ENCODE measurements around the gene MAP1B.

MAP1B gene

DNA sequence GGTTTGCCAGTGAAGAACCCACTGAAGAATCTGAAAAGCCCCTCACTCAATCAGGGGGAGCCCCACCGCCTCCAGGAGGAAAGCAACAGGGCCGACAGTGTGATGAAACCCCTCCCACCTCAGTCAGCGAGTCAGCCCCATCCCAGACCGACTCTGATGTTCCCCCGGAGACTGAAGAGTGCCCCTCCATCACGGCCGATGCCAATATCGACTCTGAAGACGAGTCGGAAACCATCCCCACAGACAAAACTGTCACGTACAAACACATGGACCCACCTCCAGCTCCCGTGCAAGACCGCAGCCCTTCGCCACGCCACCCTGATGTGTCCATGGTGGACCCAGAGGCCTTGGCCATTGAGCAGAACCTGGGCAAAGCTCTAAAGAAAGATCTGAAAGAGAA lies 92.4 kb downstream of the MAP1B start:
- DNase-seq = no peak

DNA sequence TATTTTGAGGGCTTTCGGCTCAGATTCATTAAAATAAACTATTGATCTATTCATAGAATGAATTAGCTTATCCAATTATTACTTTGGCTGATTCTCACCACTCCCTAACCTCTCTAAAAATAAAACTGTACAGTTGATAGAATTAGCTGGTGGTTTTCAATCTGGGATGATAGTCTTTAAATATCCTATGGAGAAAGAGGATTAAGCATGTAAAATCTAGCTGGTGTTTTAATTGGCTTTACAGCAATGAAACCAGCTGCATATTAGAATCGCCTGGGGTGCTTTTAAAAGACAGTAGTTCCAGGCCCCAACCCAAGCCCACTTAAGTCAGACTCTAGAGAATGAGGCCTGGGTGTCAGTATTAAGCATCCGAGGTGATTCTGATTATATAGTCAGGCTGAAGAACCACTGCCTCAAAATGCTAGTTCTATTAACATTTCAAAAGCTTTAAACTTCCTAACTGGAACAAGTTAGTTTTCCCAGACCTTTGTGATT lies 95.1 kb downstream of the MAP1B start:
- DNase-seq = no peak

DNA sequence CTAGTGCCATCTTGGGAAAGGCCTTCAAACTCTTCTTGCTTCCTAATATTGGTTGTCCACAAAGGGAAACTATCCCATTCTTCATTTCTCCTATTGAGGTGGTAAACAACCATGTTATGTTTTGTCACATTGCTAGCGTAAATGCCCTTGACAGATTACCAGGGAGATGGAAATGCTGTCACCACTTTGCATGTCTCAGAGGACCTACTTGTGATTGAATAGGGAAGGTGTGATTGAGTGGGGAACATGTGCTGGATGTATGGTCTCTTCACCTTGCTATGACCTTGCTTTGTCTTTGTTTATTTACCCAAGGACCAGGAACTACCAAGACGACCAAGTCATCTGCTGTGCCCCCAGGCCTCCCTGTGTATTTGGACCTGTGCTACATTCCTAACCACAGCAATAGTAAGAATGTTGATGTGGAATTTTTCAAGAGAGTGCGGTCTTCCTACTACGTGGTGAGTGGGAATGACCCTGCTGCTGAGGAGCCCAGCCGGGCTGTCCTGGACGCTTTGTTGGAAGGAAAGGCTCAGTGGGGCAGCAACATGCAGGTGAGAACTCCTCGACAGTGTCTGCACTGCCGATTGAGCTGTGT lies 96.1 kb downstream of the MAP1B start:
- no peak for DNase-seq

DNA sequence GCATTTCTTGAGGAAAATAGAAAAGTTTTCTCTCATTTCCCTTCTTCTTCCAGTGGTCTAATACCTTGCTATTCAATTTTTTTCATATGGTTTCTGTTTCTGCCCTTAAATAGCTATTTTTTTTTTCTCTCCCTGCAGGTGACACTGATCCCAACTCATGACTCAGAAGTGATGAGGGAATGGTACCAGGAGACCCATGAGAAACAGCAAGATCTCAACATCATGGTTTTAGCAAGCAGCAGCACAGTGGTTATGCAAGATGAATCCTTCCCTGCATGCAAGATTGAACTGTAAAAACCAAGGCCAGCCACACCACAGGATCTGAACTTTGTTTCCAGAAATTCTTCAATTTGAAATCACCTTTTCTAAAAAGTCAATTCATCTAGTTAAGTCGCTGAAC lies 97.7 kb downstream of the MAP1B start:
- DNase-seq = no peak

DNA sequence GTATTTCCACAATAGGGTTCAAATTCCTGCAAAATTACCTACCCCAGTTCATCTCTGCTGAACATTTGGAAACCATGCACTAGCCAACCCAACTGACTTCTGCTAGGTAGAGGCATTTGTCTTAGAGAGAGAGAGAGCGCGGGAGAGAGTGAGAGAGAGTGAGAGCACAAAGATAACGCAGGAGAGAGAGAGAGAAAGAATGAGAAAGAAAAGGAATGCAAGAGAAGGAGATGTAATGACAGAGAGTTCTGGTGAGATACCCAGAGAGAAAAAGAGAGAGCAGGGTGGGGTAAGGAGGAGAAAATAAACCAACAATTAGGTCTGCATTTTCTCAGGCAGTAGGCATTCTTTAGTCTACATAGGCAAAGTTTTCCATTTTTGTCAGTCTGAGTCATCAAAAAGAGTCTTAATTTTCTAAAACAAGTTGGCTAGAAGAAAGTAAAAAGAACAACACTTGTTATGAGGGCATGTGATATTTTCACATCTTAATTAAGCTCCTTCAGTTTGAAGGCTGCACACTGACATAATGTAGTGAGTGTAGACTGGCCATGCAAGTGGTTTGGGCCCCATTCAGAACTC lies 98.2 kb downstream of the MAP1B start:
- DNase-seq = no peak

DNA sequence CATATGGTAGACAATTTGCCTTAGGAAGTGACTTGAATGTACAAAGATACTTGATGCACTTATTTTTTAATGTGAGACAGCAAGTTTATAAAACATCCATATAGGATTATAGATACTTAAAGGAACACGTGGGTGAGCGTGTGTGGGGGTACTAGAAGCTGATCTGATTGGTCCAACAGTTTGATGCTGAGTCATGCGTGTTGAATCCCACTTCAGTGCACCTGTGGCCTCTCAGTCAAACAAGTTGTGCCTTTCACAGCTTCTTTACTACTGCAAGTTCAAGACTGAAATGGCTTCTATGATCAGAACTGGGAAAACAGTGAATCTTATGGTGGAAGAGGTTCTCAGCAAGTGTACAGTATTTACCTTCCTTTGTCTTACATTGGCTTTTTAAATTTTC lies 98.9 kb downstream of the MAP1B start:
- no peak for DNase-seq

DNA sequence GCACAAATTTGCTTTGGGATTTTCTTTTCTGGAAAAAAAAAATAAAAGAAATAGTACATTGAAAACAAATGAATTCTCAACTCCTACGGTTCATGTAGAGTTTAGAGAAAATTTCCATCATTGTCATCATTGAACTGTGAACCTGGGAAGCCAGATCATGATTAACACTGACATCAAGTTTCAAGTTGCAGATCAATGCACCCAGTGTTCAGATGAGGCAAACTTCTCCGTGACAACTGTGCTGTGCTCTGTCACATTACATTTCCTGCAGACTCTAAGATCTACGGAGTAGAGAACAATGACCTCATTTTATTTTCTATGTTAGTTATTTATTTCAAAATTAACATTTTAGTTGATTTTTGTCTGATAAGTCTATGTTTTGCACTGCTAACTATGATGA lies 99.7 kb downstream of the MAP1B start:
- DNase-seq = no peak

DNA sequence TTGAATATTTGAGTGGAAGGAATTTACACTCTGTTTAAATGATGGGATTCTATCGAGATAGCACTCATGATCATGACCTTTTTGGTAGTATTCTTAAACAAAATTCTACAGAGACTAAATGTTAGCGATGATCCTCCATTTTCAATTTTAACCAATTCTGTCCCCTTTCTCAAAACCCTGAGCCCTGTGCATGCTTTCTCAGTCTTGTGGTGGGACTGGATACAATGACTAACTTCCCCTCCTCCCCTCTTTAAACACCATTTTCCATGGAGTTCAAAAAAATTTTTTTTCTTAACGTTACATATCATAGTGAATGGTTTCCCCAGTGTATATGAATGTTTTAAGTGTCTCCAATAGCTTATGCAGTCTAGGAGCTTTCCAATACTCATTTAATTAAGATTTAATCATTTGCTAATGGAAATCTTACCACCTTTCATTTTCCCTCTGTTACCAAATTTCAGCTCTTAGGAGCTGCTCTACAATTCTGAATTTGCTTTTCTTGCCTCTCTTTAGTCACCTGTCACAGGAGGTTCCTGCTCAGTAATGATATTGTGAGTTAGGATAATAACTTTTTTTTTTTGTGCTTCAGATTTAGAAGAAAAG lies 101.2 kb downstream of the MAP1B start:
- no peak for DNase-seq

DNA sequence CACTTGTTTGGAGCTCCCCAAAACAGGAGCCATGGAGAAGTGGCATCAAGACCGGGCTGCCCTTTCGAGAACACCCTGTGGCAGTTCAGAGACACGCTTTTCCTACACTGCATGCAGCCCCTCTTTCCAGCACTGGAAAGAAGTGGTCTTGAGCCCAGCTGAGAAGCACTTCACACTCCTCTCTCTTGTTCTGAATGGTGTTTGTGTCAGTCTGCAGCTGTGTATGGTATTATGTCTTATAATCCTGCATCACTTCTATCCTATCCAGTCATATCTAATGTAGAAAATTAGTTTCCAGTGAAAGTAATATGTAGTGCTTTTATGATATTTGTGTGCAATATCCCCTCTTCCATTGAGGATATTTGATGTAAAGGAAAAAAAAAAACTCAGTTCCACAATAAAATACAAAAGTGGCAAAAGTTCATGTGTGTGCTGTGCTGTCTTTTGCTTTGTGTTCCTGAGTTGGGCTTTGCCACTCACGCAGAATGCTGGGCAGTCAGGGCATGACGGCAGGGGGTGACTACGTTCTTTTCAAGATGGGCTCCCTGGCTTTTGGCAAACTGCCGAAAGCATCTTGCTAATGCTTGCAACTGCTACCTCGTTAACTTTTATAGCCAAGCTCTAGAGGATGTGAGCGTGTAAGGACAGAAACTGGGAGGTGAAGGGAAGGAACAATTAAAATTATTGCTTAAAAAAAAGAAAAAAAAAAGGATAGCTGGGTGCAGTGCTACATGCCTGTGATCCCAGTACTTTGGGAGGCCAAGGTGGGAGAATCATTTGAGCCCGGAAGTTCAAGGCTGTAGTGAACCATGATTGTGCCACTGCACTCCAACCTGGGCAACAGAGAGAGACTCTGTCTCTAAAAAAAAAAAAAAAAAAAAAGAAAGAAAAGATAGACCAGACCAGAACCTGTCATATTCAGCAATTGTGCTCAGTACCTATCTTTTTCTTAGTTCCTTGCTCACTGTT lies 102.2 kb downstream of the MAP1B start:
- no peak for DNase-seq

DNA sequence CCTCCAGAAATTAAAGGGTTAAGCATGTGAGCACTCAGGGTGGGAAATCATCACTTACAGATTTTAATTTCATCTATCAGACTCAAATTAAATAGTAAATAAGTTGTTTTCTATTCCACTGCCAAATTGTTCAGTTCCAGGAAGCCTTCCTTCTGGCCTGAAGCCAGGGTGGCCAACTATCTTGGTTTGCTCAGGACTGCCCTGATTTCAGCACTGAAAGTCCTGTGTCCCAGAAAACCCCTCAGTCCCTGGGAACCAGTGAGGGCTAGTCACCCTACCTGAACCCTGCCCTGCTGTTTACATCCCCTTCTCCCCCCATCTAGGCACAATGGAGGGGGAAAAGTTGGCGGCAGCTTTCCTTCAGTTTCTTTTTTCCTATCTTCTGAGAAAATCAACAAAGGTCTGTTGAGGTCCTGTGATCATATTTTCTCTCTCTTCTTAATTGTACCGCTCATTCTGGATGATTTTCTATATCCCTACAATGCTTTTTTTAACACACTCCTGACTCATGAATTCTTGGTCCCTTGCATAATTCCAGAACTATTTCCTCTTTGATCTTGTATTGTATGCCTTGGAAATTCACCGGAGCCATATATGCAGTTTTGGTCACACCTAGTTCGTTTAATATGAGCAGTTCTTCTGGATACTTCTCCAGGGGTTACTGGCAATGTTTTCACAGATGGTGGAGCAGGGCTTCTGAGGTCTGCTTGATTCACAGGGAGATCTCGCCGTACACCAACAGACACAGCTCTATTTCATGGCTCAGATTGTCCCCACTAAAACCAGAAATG lies 103.8 kb downstream of the MAP1B start:
- no peak for DNase-seq

DNA sequence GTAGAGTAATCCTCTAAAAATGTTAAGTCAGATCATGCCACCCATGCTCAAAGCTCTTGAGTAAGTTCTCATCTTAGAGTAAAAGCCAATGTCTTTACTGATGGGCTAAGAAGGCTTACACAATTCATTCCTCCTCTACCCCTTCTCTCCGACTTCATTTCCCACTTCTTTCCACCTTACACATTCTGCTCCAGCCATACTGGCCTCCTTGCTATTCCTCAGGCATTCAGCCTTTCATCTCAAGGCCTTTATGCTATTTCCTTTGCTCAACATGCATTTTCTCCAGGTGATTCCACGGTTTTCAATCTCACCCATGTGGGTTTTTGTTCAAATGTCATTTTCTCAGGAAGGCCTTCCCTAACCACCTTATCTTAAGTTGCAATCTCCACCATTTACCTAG lies 104.9 kb downstream of the MAP1B start:
- no peak for DNase-seq

DNA sequence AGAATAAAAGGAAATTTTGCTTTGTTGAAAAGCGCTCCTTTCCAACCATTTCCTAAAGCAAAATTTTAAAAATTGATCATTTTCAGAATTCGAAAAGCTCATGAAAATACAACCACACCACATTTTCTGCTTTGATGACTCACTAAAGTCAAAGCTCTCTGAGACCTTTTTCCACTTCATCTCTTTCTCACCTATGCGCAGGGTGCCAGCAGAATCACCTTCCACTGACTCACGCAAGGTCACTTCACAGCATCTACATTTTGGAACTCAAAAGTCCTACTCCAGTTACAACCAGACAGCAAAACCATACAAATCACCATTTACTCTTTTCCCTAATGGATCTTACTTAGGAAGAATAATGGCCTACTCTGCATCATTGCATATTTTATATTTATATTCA lies 106.2 kb downstream of the MAP1B start:
- no peak for DNase-seq

DNA sequence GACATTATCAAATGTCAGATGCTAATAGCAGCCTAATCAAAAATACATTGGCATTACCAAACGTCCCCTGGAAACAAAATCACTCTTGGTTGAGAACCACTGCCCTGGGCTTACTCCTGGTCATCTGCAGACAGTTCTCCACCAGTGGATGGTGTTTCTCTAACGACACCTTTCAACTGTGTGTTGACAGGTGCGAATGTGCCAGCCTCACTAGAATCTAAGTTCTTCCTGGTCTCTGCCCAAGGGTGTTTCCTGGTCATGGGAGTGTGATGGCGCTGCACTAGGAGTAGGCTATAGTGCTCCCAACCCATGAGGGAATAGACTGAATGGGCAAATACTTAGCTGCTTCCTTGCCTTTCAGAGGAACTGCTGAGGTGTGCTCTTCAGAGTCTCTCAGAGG lies 106.9 kb downstream of the MAP1B start:
- no peak for DNase-seq

DNA sequence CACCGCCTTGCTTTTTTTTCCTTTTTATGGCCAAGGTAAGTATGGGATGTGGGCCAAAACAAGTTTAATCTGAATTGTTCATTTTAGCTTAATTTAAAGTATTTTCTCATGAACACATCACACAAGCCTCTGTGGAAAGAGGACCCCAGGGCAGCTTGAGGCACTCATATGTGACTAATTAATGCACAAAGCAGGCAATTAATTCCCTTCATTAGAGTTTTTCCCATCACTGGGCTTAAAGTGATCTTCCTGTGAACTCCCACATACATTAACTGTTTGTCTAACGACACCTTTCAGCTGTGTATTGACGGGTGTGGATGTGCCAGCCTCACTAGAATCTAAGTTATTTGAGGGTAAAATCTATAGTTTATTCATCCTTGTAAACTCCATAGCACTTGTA lies 109.5 kb downstream of the MAP1B start:
- no peak for DNase-seq

DNA sequence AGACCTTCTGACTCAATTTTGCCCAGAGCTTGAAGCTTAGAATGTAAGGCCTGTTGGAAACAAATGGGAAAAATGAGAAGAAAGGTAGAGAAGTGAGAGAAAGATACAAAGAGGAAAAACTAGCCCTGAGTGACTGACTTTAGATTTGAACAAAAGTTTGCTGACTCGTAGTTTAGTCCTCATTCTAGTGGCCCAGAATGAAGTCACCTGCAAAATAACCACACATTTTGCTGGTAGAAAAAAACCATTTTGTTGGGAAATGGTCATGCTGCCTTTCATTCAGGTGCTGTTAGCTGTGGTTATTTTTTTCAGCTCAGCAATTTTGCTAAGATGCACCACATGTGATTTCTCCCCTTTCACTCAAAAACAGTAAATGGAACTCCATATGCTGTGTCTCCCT lies 113.8 kb downstream of the MAP1B start:
- no peak for DNase-seq

DNA sequence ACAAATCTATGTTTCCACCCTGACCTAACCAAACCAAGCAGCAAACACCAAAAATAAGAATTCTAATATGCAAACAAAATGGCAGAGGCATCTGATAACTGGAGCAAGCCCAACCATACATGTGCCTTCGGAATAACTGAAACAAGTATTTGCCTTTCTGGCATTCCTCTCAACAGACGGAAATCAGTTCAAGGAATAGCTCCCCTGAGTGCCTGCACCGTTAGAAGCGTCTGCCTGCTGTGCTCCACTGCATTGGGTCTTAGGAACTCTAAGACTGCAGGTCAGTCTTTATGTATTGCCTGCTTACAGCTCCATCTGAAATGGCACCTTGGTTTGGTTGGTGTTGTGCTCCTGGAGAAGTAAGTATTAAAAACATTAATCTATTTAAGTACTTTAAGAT lies 114.3 kb downstream of the MAP1B start:
- no peak for DNase-seq

DNA sequence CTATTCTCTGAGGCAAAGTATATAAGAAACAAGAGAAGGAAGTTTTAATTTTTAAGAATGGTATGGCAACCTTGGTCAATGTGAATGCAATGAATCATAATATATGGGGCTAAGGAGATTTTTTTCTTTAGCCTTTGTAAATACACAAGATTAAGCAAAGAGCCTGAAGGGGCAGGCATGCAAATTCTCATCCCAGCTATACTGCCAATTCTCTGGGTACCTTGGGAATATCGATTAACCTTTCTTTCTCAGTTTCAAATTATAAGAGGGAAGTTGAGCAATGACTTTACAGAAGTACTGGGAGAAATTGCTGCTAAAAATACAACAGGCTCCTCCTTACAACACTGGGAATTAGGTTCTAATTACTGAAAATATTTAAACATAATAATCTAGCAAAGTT lies 115.2 kb downstream of the MAP1B start:
- no peak for DNase-seq

DNA sequence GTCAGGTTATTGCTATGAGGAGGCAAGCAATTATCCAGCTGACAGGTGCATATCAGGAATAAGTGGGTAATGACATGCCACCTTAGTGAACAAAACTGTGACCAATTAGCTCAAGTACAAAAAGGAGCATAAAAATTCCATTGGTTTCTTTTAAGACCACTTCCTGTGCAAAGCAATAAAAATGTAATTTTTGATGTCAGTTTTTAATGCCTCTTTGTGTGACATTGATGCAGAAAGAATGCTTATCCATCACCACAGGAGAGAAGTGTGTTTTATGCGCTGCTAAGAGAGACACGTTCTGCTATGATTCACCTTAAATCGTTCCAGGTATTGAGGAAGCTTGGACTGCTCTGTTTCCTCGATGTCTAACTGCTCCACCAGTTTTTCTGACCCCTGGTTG lies 116.1 kb downstream of the MAP1B start:
- no peak for DNase-seq

DNA sequence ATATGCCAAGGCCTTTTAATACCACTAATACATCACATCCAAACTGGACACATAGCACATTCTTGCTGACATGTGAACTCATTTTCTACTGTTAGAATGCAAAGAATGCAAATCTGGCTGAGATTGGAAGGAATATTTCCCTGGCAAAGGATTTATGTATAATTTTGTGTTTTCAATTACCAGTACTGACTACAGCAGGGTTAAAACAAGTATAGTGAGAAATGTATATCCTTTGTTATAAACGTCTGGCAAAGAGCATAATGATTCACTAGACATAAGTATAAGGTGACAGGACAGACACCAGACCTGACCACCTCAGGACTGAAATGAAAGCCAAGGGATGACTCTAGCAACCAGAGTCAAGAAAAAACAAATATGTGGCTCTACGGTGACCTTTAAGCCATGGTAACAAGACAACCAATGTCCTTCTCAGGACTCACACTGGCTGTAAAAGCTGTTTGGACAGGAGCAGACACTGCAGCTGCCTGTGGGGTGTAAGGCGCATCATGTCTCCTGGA lies 117.7 kb downstream of the MAP1B start:
- DNase-seq = no peak

DNA sequence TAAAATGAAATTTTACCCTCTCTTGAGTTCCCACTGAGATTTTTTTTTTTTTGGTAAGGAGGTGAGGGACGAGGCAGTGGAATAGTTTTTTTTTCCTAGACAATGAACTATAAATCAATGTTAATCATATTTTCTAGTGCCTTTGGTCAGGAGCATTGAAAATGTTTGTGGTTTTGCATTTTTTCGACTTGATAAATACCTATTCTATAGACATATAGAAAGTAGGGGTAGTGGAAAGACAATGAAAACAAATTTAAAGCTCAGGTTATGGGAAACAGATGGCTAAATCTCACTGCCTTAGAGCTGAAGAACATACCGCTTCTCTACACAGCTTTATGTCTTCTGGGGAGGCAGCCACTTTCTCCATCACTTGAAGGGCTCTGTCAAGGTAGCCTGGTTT lies 118.5 kb downstream of the MAP1B start:
- DNase-seq = no peak

DNA sequence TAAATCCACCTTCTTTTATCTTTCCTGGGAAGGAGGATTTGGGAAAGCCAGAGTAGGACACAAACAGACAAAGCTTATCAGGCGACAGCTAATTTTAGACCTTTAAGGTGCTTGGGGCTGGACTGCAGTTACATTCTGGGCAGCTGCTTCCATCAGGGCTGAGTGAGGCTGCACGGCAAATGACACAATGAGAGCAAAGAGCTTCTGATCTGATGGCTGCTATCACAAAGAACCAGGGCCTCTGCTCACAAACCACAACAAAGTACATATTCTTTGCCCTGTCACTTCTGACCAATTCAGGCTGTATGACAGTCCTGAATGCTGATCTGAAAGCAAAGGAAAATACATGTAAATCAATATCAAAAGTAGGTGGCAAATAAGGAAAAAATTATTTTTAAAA lies 119.7 kb downstream of the MAP1B start:
- DNase-seq = no peak

DNA sequence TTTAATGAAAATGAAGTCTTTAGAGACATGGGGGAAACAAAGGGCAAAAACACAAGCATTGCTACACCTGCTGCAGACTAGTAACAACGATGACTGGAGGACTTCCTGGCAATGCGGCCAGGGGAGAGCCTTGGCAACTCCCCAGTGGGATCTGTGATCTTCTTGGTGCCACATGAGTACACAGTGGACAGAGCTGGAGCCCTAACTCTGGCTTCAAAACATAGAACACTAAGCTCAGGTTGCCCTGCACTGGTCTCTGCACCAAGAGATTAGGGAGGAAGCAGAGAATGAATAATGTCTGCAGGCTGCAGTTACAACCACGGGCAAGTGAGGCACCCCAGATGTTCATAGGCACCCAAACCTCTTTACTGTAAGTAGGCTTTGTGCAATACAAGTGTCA lies 121.7 kb downstream of the MAP1B start:
- DNase-seq = no peak

Measured in T-helper 1 cell (primary cell).